HG02970 (cell line): ENCODE data around the gene KIAA0930.

ENCODE experiments used
- ATAC-seq: cut with Tn5 transposase; IDR thresholded peaks from one replicate; pipeline ENCODE4 v1.9.1; 2021; ENCODE audit warnings: mild to moderate bottlenecking, moderate library complexity, moderate number of reproducible peaks; ENCODE audit not compliant: unreplicated experiment, low FRiP score

Gene KIAA0930

DNA sequence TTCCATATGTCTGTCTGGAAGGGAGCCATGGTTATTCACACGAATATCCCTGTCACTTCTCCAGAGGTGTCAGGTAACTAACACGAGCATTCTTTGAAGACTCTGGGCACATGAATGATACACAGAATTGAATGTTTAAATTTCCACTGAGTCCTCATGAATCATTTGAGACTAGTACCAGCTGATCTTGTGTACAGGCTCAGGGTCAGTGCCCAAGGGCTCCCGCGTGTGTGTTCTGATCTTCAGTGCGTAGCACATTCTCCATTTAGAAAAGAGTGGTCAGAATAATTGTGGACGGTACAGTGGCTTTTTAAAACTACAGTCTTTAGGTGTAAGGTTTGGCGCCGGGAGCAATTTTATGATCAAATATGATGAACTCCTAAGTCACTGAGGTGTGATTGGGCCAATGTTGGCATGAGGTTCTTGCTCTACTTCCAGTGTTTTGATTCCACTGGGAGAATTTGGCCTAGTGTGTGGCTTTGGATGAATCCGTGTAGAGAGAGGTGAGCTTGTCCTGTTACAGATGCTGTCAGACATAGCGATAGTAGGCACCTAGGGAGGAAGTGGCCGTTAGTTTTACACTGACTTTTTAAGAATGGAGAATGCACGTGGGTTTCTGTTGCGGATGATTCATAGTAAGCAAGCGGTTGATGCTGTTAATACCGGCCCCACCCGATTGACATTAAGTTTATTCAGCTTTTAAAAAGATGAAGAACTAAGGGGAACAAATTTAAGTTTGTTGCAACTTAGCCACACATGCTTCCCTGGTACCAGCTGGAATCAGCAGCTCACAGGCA is 54.8 kb downstream of the KIAA0930 start:
- ATAC-seq, result no peak

DNA sequence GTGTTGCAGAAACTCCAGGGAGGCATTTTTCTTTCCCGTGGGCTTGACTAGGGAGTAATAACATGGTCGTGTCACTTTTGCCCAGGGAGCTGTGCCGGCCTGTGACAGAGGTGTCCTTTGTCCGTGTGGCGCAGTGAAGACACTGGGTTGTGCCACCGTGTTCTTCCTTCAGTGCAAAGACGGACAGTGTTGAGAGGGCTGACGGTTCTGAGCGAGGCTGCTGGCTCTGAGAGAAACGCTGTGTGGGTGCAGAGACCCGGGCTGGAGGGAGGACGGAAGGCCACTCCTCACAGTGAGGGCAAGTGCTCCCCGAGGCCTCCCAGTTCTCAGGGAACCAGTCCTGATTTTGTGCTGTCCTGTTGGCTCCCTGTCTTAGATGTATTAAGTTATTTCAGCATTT is 56.7 kb downstream of the KIAA0930 start:
- ATAC-seq, result no peak

DNA sequence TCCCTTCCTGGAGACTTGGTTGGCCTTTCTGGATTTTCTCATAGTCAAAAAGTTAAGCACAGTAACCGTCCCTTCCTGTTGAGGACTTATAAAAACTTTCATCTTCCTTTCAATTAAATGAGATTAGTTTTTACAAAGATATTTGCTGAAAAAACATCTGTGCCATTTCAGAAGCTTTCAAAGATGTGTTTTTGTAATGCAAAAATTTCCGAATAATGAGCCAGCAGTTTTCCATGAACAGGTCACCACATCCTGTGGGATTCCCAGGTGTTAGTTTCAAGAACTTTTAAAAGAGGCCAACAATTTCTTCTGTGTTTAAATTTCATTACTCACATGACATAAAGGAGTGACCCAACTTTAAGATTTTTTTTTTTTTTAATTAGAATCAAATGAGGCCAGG is 58.9 kb downstream of the KIAA0930 start:
- ATAC-seq, result no peak

DNA sequence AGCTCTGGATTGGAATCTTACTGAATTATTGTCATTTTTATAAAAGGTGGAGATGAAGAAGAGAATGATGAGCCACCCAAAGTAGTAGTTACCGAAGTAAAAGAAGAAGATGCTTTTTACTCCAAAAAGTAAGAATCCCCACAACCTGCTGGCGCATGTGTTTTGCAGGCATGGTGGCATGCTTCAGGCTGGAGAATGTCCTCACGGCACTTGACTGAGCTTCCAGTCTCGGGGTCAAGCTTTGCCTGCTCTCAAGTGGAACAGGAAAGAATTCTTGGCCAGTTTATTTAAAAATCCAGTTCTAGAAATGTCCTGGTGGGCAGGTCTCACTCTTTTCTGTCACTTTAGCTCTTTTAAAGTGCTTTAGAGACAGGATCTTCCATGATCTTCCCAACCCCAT is 59.5 kb downstream of the KIAA0930 start:
- no peak for ATAC-seq

DNA sequence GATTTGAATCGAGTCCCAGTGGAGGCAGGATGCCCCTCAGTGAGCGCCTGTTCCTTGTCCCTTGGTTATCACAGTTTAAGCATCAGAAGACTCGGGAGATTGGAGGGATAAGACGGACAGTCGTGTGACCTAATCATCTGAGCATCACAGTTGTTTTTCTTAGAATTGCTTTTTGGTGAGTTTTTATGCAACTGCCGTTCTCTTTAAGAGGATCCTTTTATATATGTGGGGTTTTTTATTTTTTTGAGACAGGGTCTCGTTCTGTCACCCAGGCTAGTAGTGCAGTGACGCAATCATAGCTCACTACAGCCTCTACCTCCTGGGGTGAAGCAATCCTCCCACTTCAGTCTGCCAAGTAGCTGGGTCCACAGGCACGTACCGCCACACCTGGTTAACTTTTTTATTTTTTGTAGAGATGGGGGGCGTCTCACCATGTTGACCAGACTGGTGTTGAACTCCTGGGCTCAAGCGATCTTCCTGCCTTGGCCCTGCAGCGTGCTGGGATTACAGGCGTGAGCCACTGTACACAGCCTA is 60.5 kb downstream of the KIAA0930 start:
- ATAC-seq, result no peak

DNA sequence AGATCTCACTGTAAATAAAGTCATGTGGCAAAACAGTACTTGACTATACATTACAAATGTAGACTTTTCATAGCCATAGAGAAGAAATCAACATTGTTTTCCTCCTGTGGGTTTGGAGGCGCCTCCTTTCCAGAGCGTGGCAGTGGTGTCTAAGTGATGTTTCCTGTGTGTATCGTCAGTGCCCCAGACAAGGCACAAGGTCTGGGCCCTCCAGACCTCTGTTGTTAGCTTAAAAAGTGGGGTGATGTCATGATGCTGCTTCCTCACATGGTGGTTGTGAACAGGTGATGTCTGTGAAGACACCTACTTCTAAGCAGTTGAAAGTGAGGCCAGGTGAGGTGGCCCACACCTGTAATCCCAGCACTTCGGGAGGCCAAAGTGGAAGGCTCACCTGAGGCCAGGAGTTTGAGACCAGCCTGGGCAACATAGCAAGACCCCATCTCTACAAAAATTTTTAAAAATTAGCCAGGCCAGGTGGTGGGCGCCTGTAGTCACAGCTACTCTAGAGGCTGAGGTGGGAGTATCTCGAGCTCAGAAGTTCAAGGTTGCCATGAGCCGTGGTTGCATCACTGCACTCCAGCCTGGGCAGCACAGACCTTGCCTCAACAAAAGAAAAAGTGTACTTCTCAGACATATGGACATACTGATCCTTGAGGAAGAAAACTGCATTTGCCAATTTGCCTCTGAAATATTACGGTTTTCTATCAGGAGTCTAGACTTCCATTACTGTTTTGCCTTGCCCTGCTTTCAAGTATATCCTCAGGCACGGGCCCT is 61.2 kb downstream of the KIAA0930 start:
- ATAC-seq, result no peak

DNA sequence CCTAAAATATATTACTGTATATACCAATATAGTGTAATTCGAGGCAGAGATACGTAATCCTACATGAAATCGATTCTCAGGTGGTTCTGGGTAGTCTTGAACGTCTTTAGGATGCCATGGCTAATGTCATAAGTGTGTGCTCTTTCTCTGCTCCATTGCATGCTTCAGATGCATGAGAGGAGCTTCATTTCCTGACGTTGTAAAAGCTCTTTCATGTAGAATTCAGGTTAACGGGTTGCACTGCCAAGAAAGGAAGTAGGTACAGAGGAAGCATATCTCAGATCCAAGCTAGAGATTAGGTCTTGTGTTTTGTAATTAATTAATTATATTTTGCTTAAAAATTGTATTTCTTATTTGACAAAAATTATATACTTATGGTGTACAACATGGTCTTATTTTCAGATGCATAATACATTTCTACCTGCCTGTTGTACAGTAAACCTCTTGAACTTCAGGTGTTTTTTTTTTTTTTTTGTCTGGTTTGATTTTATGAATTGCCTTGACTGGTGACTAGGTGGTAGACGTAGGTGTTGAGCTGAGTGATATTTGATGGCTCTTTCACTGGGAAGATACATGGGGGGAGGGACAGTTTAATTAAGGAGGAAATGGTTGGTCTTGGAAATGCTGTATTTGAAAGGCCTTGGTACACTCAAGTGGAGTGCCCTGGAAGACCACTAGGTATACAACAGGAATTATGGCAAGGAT is 67.7 kb downstream of the KIAA0930 start:
- no peak for ATAC-seq

DNA sequence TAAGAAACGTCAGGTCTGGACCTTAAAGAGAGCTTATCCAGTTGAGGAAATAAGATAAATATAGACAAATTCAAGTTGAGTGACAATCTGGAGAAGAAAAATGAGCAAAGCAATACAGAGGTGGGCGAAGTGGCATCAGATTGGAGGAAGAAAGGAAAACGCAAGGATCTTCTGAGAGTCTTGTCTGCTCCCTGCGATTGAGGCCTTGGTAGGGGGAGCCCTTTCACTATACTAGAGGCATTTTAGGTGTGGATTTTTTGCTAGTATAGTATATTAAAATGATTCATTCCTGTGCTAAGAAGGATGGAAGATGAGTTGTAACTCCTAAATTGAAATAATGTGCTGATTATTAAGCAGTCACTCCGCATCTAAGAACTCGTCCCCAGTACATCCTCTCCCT is 68.9 kb downstream of the KIAA0930 start:
- ATAC-seq, result no peak

DNA sequence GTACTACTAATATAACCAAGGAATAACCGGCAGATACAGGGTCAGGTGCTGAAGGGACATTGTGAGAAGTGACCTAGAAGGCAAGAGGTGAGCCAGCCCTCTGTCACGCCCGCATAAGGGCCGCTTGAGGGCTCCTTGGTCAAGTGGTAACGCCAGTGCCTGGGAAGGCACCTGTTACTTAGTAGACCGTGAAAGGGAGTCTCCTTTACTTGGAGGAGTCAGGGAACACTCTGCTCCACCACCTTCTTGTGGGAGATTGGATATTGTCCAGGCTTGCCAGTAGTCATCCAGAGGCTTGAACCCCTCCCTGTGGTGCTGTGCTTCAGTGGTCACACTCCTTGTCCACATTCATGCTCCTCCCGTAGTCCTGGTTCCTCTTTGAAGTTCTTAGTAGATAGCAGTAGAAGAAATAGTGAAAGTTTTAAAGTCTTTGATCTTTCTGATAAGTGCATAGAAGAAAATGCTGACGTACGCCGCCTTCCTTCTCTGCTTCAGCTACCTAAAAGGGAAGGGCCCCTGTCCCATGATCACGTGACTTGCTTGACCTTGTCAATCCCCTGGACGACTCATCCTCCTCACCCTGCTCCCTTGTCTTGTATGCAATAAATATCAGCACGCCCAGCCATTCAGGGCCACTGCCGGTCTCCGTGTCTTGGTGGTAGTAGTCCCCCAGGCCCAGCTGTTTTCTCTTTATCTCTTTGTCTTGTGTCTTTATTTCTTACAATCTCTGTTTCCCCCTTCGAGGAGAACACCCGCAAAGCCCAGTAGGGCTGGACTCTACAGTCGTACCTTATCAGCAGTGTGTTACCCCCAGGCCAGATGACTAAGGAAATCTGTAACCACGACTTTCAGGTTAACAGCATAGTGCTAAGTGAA is 70.9 kb downstream of the KIAA0930 start:
- ATAC-seq, result no peak

DNA sequence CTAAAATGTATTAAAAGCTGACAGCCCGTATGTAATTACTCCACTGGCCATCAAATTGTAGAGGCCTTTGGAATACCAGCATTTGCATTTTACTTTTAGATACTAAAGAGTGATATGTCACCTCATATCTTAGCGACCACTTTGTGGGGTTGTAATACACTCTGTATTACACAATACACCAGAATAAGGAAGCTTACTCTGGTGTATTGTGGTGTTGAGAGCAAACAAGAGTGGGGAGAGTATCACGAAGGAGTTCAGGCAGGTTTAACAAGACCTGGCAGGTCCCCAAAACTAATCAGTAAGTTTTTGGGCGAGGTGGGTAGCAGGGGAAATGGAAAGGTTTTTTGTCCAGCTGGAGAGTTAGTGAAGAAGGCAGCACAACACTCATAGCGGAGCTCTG is 73.8 kb downstream of the KIAA0930 start:
- no peak for ATAC-seq

DNA sequence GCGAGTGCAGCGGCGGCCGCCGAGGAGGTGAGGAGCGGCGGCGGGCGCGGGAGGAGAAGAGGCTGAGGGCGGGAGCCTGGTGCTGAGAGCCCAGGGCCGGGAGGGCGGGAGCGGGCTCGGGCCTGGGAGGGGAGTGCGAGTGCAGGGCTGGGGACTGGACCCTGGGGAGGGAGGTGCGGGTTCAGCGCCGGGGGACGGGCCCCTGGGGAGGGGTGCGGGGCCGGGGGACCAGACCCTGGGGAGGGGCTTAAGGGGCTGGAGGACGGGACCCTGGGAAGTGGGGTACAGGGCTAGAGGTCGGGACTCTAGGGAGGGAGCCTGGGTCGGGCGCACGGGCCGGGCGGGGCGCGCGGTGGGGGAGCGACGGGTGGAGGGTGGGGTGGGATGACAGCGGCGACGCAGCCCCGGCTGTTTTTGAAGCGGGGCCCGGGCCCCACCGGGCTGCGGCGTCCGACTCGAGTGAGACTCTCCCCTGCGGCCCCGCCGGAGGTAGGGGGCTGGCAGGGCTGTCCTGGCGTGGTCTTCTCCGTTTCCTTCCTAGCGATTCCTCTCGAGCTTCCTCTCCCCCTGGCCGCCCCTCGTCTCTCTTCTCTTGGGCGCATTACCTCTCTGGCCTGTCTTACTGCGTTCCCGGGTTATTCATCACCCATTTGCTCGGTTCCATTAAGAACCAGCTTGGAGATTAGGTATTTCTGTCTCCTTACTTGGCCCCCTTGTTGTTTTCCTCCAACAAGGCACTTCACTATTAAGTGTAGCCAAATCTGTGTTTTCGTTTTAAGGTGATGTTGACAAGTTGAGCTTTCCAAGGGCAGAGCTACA is 76.2 kb downstream of the KIAA0930 start:
- ATAC-seq, result peak; percentile 34

DNA sequence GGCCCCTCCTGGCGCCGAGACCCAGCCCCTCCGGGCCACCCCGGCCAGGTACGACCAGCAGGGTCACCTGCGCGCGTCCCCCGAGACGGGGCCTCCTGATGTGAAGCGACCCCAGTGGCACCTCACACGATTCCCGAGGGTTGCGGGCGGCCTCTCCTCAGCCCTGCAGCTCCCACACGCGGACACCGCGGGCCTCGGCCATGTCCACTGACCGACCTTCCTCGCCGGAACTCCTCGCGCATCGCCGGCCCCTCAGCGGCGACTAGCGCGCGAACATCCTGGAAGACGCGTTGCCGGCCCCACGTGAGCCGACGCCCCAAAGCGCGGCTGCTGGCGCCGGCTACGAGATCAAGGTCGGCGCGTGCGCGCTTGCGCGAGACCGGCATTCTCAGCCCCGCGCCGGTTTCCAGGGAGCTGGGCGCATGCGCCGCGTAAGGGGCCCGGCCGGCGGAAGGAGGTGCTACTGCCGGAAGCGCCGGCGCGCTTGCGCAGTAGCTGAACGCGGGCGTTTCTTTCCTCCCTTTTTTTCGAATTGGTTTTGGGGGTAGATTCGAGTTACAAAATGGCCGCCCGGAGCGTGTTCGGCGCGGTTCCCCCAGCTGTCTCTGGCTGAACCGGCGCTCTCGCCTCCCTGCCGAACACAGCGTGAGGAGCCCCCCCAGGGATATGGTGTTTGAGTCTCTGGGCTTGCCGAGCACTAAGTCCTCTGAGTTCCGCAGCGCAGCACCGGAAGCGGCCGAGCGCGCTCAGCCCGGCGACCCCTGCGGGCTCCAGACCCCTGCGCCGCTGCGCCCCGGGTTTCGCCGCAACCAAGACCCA is 77.0 kb downstream of the KIAA0930 start, which contains the start of gene NUP50:
Gene NUP50, plus strand, starts transcription at position 475 of the 819 bp plus-strand sequence. CDS start 4,253 bp downstream, outside the sequence.
- peak; percentile 82 for ATAC-seq

DNA sequence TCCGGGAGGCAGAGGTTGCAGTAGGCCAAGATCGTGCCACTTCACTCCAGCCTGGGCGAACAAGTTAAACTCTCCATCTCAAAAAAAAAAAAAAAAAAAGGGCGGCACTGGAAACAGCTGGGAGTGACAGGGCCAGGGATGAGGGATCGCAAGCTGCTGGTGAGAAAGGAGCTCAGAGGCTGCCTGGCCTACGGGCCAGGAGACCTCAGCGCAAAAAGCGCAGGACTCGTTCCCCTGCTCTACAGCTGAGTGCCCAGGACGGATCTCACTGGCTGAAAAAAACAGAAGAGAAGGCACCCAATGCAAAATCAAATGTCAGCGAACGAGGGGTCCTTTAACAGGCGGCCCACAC is 77.6 kb downstream of the KIAA0930 start:
- peak; percentile 1 for ATAC-seq

DNA sequence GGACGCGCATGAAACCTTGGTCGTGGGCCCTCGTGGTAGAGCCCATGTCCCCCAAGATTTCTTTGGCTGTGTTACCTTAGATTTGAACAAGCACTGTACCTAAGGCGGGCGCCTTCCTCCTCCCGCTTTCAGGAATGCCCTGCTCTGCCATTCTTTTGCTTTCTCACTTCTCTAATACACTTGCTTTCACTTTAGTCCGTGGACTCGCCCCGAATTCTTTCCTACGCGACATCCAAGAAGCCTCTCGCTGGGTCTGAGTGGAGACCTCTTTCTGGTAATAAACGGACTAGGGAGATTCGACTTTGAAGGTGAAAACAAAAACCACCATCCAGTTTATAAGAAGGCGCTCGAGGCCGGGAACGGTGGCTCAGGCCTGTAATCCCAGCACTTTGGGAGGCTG is 78.2 kb downstream of the KIAA0930 start:
- ATAC-seq, result no peak

DNA sequence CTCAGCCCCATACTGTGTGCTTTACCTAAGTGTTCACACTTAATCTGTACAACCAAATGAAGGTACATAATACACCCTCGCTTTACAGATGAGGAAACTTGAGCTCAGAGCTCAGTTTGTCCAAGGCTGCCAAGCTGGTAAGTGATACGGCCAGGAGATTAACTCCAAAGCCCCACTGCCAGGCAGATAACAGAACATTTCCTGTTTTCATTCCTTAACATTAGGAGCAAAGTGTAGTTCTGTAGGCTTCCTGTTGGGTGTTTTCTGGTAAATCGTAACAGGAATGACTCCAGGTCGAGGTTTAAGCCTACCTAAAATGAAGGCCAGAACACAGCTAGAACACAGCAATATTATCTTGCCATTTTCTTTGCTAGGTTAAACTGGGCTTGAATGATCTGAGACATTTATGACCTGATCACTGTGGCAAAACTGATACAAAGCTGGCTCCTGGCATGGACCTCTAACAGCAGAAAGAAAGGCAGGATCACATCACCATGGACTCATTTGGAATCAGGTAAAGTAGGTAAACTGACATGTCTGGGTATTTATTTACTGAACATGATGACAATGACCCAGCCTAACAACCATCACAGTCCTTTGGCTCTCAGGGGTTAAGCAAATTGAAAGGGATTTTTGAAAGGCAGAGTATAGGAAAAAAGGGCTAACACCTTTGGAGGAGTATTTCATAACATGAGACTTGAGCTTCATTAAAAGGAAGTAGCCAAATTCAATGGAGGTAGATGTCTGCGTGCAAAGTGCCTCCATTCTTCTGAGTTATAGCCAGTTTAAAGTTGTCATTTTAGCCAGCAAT is 80.8 kb downstream of the KIAA0930 start:
- no peak for ATAC-seq

DNA sequence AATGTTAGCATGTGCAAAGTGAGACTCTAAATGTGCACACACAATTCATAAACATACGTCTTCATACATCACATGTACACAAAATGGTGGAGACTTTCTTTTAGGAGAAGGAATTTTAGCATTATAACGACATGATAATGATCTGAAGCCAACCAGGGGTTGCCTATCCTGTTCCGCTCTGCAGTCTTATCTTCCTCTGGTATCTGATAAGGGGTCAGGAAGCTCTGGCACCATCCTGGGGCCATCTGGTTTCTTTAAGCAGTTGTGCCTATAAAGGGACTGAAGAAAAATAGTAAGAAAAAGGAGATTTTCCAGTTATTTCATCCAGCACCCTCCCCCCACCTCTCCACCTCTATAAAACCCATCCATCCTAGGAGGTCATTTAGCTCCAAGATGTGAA is 82.8 kb downstream of the KIAA0930 start:
- ATAC-seq, result no peak

DNA sequence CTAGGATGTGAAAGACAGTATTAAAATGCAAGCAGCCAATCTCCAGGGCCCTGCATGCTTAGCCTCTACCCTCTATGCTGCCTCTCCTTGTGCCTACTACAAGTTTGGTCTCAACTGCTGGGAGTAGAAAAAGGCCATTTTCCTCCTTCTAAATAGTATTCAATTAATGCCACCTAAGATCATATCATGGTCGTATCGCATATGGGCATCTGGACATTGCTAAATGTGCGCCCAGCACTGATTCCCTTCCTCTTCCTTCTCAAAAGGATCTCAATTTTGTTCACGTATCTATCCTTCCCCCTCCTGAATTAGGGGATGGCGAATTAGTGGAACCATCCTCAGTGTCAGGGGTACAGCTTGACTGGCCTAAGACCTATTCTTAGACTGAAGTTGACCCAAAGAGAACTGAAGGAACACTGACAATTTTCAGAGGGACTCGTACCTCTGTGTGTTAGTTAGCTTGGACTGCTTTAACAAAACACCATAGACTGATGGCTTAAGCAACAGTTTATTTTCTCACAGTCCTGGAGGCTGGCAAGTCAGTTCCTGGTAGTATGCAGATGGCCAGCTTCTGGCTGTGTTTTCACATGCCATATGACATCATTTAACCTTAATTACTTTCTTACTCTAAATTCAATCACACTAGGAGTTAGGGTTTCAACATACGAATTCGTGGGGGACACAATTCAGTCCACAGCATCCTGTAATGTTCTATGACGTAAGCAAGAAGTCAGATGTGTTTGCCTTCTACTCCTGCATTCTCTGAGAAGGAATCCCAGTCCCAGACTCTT is 85.4 kb downstream of the KIAA0930 start:
- ATAC-seq, result no peak
